HL-60 (cell line): Measurements from ENCODE around the gene RAB40B.

Source experiments
- CTCF ChIP-seq: IDR thresholded peaks from one replicate; pipeline ENCODE4 v1.5.1; 2011; ENCODE audit warnings: low read length, control low read depth, inconsistent platforms; ENCODE audit not compliant: insufficient read depth
- GABPA ChIP-seq: IDR thresholded peaks from 2 replicates; pipeline ENCODE4 v1.6.1; 2012; ENCODE audit warnings: low read depth
- POLR2AphosphoS5 ChIP-seq: IDR thresholded peaks from 2 replicates; pipeline ENCODE4 v1.6.1; 2012; ENCODE audit warnings: low read depth

DNA sequence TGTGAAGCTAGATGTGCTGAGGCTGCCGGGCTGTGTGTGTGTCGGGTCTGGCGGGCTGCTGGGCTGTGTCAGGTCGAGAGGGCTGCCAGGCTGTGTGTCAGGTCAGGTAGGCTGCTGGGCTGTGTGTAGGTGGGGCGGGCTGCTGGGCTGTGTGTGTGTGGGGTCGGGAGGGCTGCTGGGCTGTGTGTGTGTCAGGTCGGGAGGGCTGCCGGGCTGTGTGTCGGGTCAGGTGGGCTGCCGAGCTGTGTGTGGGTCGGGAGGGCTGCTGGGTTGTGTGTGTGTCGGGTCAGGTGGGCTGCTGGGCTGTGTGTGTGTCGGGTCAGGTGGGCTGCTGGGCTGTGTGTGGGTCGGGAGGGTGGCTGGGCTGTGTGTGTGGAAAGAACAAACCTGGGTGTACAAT is 58.9 kb downstream of the RAB40B start:
- TF ChIP-seq CTCF, result no peak
- TF ChIP-seq GABPA, result no peak
- TF ChIP-seq POLR2AphosphoS5, result no peak
